ENCODE data around the gene IQCE. TPM values are rescaled to one million over a fixed set of nuclear protein-coding genes. Genes with fewer than 3 reads are reported as not detected.

Gene IQCE
- total and polyA plus RNA-seq, 10 of the 15 experiments (the other 5 are each of a cell fraction or from before 2014, with no cell fraction given), result 0.37 to 8.1 (median 3.7) TPM

DNA sequence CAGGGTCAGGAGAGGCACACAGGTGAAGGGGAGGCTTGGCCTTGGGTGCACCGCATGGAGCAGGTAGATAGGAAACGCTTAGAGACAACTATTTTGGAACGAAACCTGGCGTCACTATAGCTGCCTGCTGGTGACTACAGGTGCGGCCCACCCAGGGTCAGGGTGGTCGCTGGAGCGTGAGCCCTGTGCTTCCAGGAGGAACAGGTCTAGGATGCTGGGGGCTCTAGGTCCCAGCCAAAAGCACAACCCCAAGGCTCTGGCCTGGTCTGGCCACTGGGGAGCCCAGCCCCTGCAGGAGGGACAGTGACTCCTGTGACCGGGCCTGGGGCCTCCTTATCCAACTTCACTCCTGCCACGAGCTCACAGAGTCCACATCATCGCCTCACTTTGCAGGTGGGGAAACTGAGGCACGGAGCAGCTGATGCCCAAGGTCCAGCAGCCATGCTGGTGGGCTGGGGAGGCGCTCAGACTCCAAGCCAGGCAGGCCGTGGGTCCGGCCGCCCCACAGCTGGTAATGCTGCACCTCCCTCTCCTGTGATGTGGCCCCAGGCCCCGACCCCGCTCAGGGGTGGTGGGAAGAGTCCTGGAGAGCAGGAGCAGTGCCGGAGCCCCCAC is 30.2 kb upstream of the IQCE start:
- ChIA-PET POLR2A (interaction anchor here (0.5 to 2.3 kb wide), 4 partner anchors 7 to 959 kb away, joined by 4 to 10 read pairs (median 6); no protein-coding TSS in a partner anchor), CTCF (no interaction called here), SMC1A (ENCODE audit: uncharacterized antibody, unreplicated experiment) (interaction anchor here (0.7 to 2.8 kb wide), 3 partner anchors 23 to 76 kb away, joined by 3 to 7 read pairs (median 4); no protein-coding TSS in a partner anchor), RAD21 (ENCODE audit: unreplicated experiment) (interaction anchor here (0.9 to 2.2 kb wide), 3 partner anchors 8 to 182 kb away, joined by 4 to 6 read pairs (median 5); no protein-coding TSS in a partner anchor)
- TF ChIP-seq HDAC6 (IDR thresholded peaks at IDR 0.05; ENCODE audit: unreplicated experiment), result no peak
- TF ChIP-seq, protein P1, sequence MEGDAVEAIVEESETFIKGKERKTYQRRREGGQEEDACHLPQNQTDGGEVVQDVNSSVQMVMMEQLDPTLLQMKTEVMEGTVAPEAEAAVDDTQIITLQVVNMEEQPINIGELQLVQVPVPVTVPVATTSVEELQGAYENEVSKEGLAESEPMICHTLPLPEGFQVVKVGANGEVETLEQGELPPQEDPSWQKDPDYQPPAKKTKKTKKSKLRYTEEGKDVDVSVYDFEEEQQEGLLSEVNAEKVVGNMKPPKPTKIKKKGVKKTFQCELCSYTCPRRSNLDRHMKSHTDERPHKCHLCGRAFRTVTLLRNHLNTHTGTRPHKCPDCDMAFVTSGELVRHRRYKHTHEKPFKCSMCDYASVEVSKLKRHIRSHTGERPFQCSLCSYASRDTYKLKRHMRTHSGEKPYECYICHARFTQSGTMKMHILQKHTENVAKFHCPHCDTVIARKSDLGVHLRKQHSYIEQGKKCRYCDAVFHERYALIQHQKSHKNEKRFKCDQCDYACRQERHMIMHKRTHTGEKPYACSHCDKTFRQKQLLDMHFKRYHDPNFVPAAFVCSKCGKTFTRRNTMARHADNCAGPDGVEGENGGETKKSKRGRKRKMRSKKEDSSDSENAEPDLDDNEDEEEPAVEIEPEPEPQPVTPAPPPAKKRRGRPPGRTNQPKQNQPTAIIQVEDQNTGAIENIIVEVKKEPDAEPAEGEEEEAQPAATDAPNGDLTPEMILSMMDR (IDR thresholded peaks at IDR 0.05 in 2 of 3, conservative IDR thresholded peaks at IDR 0.05 in 1 of 3; ENCODE audit: control insufficient read depth in 2 of 3, extremely low read depth in 1 of 3, insufficient read depth in 1 of 3, low read depth in 3 of 3, low read length in 3 of 3), result no peak
- TF ChIP-seq, protein P2, sequence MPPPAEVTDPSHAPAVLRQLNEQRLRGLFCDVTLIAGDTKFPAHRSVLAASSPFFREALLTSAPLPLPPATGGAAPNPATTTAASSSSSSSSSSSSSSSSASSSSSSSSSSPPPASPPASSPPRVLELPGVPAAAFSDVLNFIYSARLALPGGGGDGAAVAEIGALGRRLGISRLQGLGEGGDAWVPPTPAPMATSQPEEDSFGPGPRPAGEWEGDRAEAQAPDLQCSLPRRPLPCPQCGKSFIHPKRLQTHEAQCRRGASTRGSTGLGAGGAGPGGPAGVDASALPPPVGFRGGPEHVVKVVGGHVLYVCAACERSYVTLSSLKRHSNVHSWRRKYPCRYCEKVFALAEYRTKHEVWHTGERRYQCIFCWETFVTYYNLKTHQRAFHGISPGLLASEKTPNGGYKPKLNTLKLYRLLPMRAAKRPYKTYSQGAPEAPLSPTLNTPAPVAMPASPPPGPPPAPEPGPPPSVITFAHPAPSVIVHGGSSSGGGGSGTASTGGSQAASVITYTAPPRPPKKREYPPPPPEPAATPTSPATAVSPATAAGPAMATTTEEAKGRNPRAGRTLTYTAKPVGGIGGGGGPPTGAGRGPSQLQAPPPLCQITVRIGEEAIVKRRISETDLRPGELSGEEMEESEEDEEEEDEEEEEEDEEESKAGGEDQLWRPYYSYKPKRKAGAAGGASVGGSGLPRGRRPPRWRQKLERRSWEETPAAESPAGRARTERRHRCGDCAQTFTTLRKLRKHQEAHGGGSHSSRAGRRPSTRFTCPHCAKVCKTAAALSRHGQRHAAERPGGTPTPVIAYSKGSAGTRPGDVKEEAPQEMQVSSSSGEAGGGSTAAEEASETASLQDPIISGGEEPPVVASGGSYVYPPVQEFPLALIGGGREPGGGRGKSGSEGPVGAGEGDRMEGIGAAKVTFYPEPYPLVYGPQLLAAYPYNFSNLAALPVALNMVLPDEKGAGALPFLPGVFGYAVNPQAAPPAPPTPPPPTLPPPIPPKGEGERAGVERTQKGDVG (CRISPR knock-in tag; IDR thresholded peaks at IDR 0.05), result no peak
- no peak for TF ChIP-seq SMAD1 (IDR thresholded peaks at IDR 0.05; ENCODE audit: low read depth, partially characterized antibody)
- TF ChIP-seq, protein P3, sequence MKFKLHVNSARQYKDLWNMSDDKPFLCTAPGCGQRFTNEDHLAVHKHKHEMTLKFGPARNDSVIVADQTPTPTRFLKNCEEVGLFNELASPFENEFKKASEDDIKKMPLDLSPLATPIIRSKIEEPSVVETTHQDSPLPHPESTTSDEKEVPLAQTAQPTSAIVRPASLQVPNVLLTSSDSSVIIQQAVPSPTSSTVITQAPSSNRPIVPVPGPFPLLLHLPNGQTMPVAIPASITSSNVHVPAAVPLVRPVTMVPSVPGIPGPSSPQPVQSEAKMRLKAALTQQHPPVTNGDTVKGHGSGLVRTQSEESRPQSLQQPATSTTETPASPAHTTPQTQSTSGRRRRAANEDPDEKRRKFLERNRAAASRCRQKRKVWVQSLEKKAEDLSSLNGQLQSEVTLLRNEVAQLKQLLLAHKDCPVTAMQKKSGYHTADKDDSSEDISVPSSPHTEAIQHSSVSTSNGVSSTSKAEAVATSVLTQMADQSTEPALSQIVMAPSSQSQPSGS (IDR thresholded peaks at IDR 0.05; ENCODE audit: low read length), result no peak
- TF ChIP-seq SMC3 (IDR thresholded peaks at IDR 0.05; ENCODE audit: borderline replicate concordance, low read length), result no peak
- no peak for TF ChIP-seq NR2F1 (conservative IDR thresholded peaks at IDR 0.05)
- no peak for TF ChIP-seq NFXL1 (IDR thresholded peaks at IDR 0.05; ENCODE audit: borderline replicate concordance)
- no peaks in the 10 kb centered on the region for H3K79me2 ChIP-seq (ENCODE audit: control insufficient read depth, insufficient read depth, low read length)
- H3K27ac ChIP-seq (ENCODE audit: control insufficient read depth, insufficient read depth), result peak overlapping the region; percentile 61; the same call in 1 of the 2 replicates
- BruUV-seq (replicated peaks), result no TSS peak
- peak overlapping the region; percentile 35 for H3K9ac ChIP-seq (ENCODE audit: control insufficient read depth, insufficient read depth, low read length)
- H2AFZ ChIP-seq (ENCODE audit: control insufficient read depth, low read depth, low read length), result peak overlapping the region; percentile 73; the same call in 1 of the 2 replicates
- FAIRE-seq, result no peak
- in situ Hi-C loops (cut with MboI), result no loop called here
- peaks cover 29% of the 10 kb centered on the region for H3K4me1 ChIP-seq (ENCODE audit: control insufficient read depth, insufficient read depth, low read length)
- peak overlapping the region; percentile 82 for H3K4me2 ChIP-seq (ENCODE audit: control insufficient read depth, insufficient read depth)
- H4K20me1 ChIP-seq (ENCODE audit: control insufficient read depth, insufficient read depth), result no peaks in the 10 kb centered on the region
- intact Hi-C loops (cut with micrococcal nuclease; ENCODE audit: unreplicated experiment), result no loop called here
- 25% methylated on average over 18 of the region's 18 CpGs for WGBS (ENCODE audit: insufficient coverage, insufficient replicate concordance, low lambda C conversion rate, missing lambda C conversion rate)
- no peaks in the 10 kb centered on the region for H3K27me3 ChIP-seq (replicated peaks in 1 of 2; ENCODE audit: control insufficient read depth in 2 of 2, insufficient read depth in 2 of 2, low read length in 1 of 2)
- no peak overlapping the region for H3K4me3 ChIP-seq
- no peaks in the 10 kb centered on the region for H3K9me3 ChIP-seq (replicated peaks; ENCODE audit: control insufficient read depth, insufficient read depth, low read length)
- H3K36me3 ChIP-seq (ENCODE audit: control insufficient read depth in 2 of 2, insufficient read depth in 2 of 2, low read length in 1 of 2), result no peaks in the 10 kb centered on the region
- DNase-seq (ENCODE audit: low read depth, low spot score), result no peak
- ATAC-seq, result no peak
